WTC11 (cell line): ENCODE data around the gene NRXN3. TPM values are rescaled to one million over a fixed set of nuclear protein-coding genes. Genes with fewer than 3 reads are reported as not detected.

Experiments
- ATAC-seq: fragments of 200-7000 bp; cut with Tn5 transposase; 2 replicates; pipeline ENCODE4 v1.10.0; 2021; ENCODE audit warnings: mild to moderate bottlenecking, moderate library complexity
- CTCF ChIA-PET: fragments of 300-600 bp; sonication (Branson Sonifier 250); formaldehyde crosslinking; loops from one replicate; lab custom pipeline; 2021; ENCODE audit warnings: antibody characterized with exemption; lab: Charles Lee
- POLR2A ChIA-PET: fragments of 350-600 bp; sonication (Branson Sonifier 250); formaldehyde crosslinking; loops from one replicate; lab custom pipeline; 2021; ENCODE audit warnings: antibody characterized with exemption; lab: Charles Lee
- DNase-seq: peaks from one replicate; pipeline ENCODE4 v3.0.0; 2021; ENCODE audit warnings: low spot score
- H3K27ac Mint-ChIP-seq: 2 replicates; pipeline ENCODE4 v1.8.0; 2021; ENCODE audit warnings: mixed read lengths
- H3K27me3 Mint-ChIP-seq: 2 replicates; pipeline ENCODE4 v1.8.0; 2021; ENCODE audit warnings: low read depth, mild to moderate bottlenecking, moderate library complexity, mixed read lengths
- H3K36me3 Mint-ChIP-seq: 2 replicates; pipeline ENCODE4 v1.8.0; 2021; ENCODE audit warnings: mixed read lengths
- H3K4me1 Mint-ChIP-seq: 2 replicates; pipeline ENCODE4 v1.8.0; 2022; ENCODE audit warnings: mixed read lengths
- H3K4me3 Mint-ChIP-seq: 2 replicates; pipeline ENCODE4 v1.8.0; 2021; ENCODE audit warnings: mild to moderate bottlenecking, moderate library complexity, mixed read lengths
- H3K9me3 Mint-ChIP-seq: 2 replicates; pipeline ENCODE4 v1.8.0; 2021; ENCODE audit warnings: mixed read lengths
- E2F4 ChIP-seq: sonication (generic); formaldehyde crosslinking; IDR thresholded peaks from 2 replicates; pipeline ENCODE4 v1.8.1; 2022; ENCODE audit warnings: low read depth, mild to moderate bottlenecking, moderate library complexity, missing genetic modification reagents, borderline replicate concordance
- E2F5 ChIP-seq: sonication (generic); formaldehyde crosslinking; IDR thresholded peaks from 2 replicates; pipeline ENCODE4 v1.8.1; 2022; ENCODE audit warnings: mild to moderate bottlenecking, moderate library complexity, missing genetic modification reagents
- ESRRA ChIP-seq: sonication (generic); formaldehyde crosslinking; IDR thresholded peaks from 2 replicates; pipeline ENCODE4 v1.8.1; 2022; ENCODE audit warnings: mild to moderate bottlenecking, missing genetic modification reagents, borderline replicate concordance
- GTF2I ChIP-seq: fragments of 250-450 bp; sonication (Bioruptor Pico); conservative IDR thresholded peaks from 2 replicates; pipeline ENCODE4 v1.4.0; 2021; ENCODE audit warnings: mild to moderate bottlenecking
- HMGA2 ChIP-seq: fragments of 250-450 bp; sonication (Bioruptor Pico); IDR thresholded peaks from 2 replicates; pipeline ENCODE4 v1.4.0; 2021; ENCODE audit warnings: mild to moderate bottlenecking, moderate library complexity
- NFATC4 ChIP-seq: fragments of 250-450 bp; sonication (Bioruptor Pico); IDR thresholded peaks from 2 replicates; pipeline ENCODE4 v1.9.0; 2021; ENCODE audit warnings: mild to moderate bottlenecking
- PRDM15 ChIP-seq: sonication (generic); formaldehyde crosslinking; IDR thresholded peaks from 2 replicates; pipeline ENCODE4 v1.8.0; 2022; ENCODE audit warnings: missing genetic modification reagents
- SMAD4 ChIP-seq: sonication (generic); formaldehyde crosslinking; IDR thresholded peaks from 2 replicates; pipeline ENCODE4 v1.8.0; 2022; ENCODE audit warnings: mild to moderate bottlenecking, missing genetic modification reagents
- STAT6 ChIP-seq: sonication (generic); formaldehyde crosslinking; conservative IDR thresholded peaks from 2 replicates; pipeline ENCODE4 v1.8.1; 2023; ENCODE audit warnings: mild to moderate bottlenecking, low read depth, missing genetic modification reagents, moderate library complexity
- TP53 ChIP-seq: sonication (generic); formaldehyde crosslinking; IDR thresholded peaks from 2 replicates; pipeline ENCODE4 v1.8.1; 2023; ENCODE audit warnings: mild to moderate bottlenecking, missing genetic modification reagents
- ZBTB21 ChIP-seq: sonication (generic); formaldehyde crosslinking; IDR thresholded peaks from 2 replicates; pipeline ENCODE4 v1.8.1; 2023; ENCODE audit warnings: mild to moderate bottlenecking, missing genetic modification reagents, borderline replicate concordance
- ZNF121 ChIP-seq: sonication (generic); formaldehyde crosslinking; IDR thresholded peaks from 2 replicates; pipeline ENCODE4 v1.8.0; 2023; ENCODE audit warnings: missing genetic modification reagents
- ZNF416 ChIP-seq: fragments of 250-450 bp; sonication (Bioruptor Pico); IDR thresholded peaks from 2 replicates; pipeline ENCODE4 v1.9.0; 2021; ENCODE audit warnings: mild to moderate bottlenecking, inconsistent platforms
- ZNF425 ChIP-seq: fragments of 250-450 bp; sonication (Bioruptor Pico); conservative IDR thresholded peaks from 2 replicates; pipeline ENCODE4 v1.9.0; 2021; ENCODE audit warnings: mild to moderate bottlenecking
- total RNA-seq: library from RNA; stranded (reverse); gene quantifications from 3 replicates; pipeline ENCODE4 v1.2.3, GENCODE V29; 2021
- TF ChIP-seq, protein P1 (sequence below): sonication (generic); formaldehyde crosslinking; IDR thresholded peaks from 2 replicates; pipeline ENCODE4 v1.8.1; 2023; ENCODE audit warnings: mild to moderate bottlenecking, missing genetic modification reagents, borderline replicate concordance
- TF ChIP-seq, protein P2 (sequence below): sonication (generic); formaldehyde crosslinking; IDR thresholded peaks from 2 replicates; pipeline ENCODE4 v1.8.1; 2022; ENCODE audit warnings: mild to moderate bottlenecking, missing genetic modification reagents, moderate library complexity, borderline replicate concordance

NRXN3 gene
- total RNA-seq, 1 experiment from 2014 or later = 3.0 TPM

DNA sequence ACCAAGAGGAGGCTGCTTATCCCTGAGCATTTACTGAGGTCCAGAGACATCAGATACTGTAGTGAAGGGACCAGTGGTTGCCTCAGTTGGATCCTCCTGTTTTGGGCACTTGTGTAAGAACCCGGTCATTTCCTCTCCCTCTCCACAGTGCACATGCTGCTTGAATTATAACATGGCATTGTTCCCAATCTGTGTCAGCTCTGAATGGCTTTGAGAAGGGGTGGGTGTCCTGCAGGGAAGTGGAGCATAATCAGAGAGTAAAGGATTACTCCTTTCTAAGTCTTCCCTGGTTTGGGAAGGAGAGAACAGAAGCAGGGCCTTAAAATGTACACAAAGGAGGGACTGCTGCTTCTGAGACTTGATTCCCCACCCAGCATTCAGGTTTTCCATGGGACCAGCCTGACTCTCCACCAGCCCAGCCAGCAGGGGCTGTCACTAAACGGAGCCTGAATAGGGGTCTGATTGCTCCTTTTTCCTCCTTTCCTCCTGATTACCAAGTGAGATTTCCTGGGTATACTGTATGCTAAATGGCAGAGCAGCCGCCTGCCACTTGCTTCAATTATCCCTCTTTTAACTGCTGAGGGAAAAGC, 78.4 kb downstream of the NRXN3 start (continued):
- TF ChIP-seq, protein P1, sequence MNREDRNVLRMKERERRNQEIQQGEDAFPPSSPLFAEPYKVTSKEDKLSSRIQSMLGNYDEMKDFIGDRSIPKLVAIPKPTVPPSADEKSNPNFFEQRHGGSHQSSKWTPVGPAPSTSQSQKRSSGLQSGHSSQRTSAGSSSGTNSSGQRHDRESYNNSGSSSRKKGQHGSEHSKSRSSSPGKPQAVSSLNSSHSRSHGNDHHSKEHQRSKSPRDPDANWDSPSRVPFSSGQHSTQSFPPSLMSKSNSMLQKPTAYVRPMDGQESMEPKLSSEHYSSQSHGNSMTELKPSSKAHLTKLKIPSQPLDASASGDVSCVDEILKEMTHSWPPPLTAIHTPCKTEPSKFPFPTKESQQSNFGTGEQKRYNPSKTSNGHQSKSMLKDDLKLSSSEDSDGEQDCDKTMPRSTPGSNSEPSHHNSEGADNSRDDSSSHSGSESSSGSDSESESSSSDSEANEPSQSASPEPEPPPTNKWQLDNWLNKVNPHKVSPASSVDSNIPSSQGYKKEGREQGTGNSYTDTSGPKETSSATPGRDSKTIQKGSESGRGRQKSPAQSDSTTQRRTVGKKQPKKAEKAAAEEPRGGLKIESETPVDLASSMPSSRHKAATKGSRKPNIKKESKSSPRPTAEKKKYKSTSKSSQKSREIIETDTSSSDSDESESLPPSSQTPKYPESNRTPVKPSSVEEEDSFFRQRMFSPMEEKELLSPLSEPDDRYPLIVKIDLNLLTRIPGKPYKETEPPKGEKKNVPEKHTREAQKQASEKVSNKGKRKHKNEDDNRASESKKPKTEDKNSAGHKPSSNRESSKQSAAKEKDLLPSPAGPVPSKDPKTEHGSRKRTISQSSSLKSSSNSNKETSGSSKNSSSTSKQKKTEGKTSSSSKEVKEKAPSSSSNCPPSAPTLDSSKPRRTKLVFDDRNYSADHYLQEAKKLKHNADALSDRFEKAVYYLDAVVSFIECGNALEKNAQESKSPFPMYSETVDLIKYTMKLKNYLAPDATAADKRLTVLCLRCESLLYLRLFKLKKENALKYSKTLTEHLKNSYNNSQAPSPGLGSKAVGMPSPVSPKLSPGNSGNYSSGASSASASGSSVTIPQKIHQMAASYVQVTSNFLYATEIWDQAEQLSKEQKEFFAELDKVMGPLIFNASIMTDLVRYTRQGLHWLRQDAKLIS (CRISPR knock-in tag) = no peak
- TF ChIP-seq NFATC4 (CRISPR knock-in tag) = no peak
- no peak for TF ChIP-seq SMAD4 (CRISPR knock-in tag)
- TF ChIP-seq, protein P2, sequence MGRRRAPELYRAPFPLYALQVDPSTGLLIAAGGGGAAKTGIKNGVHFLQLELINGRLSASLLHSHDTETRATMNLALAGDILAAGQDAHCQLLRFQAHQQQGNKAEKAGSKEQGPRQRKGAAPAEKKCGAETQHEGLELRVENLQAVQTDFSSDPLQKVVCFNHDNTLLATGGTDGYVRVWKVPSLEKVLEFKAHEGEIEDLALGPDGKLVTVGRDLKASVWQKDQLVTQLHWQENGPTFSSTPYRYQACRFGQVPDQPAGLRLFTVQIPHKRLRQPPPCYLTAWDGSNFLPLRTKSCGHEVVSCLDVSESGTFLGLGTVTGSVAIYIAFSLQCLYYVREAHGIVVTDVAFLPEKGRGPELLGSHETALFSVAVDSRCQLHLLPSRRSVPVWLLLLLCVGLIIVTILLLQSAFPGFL (CRISPR knock-in tag) = no peak
- no peak for TF ChIP-seq GTF2I (CRISPR knock-in tag)
- TF ChIP-seq E2F4 (CRISPR knock-in tag) = no peak
- TF ChIP-seq STAT6 (CRISPR knock-in tag) = no peak
- TF ChIP-seq, all 79 proteins: peak for 0

DNA sequence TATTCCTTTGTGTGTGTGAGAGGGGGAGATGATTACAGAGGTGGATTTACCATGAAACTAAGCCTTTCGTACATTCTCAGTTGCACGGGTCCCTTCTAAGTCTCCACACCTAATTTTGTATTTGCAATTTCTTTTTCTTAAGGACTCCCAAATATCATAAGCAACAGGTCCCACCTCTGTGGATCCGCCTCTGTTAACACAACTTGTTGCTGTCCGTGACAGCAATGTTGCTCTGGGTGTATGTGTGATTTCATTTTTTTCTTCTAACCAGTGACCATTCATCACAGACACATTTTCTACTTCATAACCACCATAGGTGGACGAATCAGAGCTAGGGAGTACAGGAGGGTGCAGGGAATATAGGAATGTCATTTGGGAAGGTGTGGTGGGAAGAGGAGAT, 81.1 kb downstream of the NRXN3 start:
- no peak for ATAC-seq
- Mint-ChIP-seq H3K4me1 (peaks cover 11% of the 10 kb centered on the region), H3K36me3 (no peaks in the 10 kb centered on the region), H3K27ac (no peak overlapping the region), H3K27me3 (no peaks in the 10 kb centered on the region), H3K9me3 (no peaks in the 10 kb centered on the region), H3K4me3 (no peak overlapping the region)
- POLR2A ChIA-PET = no interaction called here
- CTCF ChIA-PET = no interaction called here
- DNase-seq = no peak
- TF ChIP-seq TP53 (CRISPR knock-in tag) (no peak), ESRRA (no peak), ZBTB21 (no peak), E2F5 (CRISPR knock-in tag) (no peak), STAT6 (CRISPR knock-in tag) (no peak), HMGA2 (no peak), ZNF416 (CRISPR knock-in tag) (no peak), ZNF121 (no peak), PRDM15 (CRISPR knock-in tag) (no peak), ZNF425 (CRISPR knock-in tag) (no peak)
